HG03135 (cell line): Measurements from ENCODE around the gene ZNF669.

Experiments
- ATAC-seq: cut with Tn5 transposase; IDR thresholded peaks from one replicate; pipeline ENCODE4 v1.9.1; 2021; ENCODE audit warnings: mild to moderate bottlenecking, moderate library complexity; ENCODE audit not compliant: unreplicated experiment

The ZNF669 gene

GRCh38 chr1:247111700-247112478 lies 7.7 kb upstream of the ZNF669 start:
- ATAC-seq = no peak

- no peak for ATAC-seq
These were observed 7.1 kb upstream of the ZNF669 start for GRCh38 chr1:247111259-247111699.

- ATAC-seq = no peak
These were observed 6.6 kb upstream of the ZNF669 start for GRCh38 chr1:247110627-247111258.

GRCh38 chr1:247107694-247108093 lies 3.5 kb upstream of the ZNF669 start:
- ATAC-seq = no peak

GRCh38 chr1:247105966-247106365 lies 1.8 kb upstream of the ZNF669 start:
- no peak for ATAC-seq

- no peak for ATAC-seq
These were observed 809 bp upstream of the ZNF669 start for GRCh38 chr1:247104965-247105364.

GRCh38 chr1:247102381-247102780 lies 1.8 kb downstream of the ZNF669 start:
- no peak for ATAC-seq

- ATAC-seq = no peak
These were observed 3.4 kb downstream of the ZNF669 start for GRCh38 chr1:247100676-247101279.

GRCh38 chr1:247096958-247097357 lies 7.2 kb downstream of the ZNF669 start:
- no peak for ATAC-seq

GRCh38 chr1:247096544-247096943 lies 7.6 kb downstream of the ZNF669 start:
- ATAC-seq = no peak

GRCh38 chr1:247096112-247096511 lies 8.0 kb downstream of the ZNF669 start:
- ATAC-seq = no peak

GRCh38 chr1:247090455-247090854 lies 13.7 kb downstream of the ZNF669 start:
- no peak for ATAC-seq

- ATAC-seq = no peak
These were observed 14.4 kb downstream of the ZNF669 start for GRCh38 chr1:247089616-247090375.

- no peak for ATAC-seq
These were observed 15.2 kb downstream of the ZNF669 start for GRCh38 chr1:247088967-247089366.

- no peak for ATAC-seq
These were observed 16.9 kb downstream of the ZNF669 start for GRCh38 chr1:247087256-247087655.

- no peak for ATAC-seq
These were observed 18.8 kb downstream of the ZNF669 start for GRCh38 chr1:247085310-247085709.

- ATAC-seq = no peak
These were observed 19.4 kb downstream of the ZNF669 start for GRCh38 chr1:247084771-247085170.

GRCh38 chr1:247079141-247079874 lies 24.8 kb downstream of the ZNF669 start:
- ATAC-seq = no peak

GRCh38 chr1:247078258-247079140 lies 25.7 kb downstream of the ZNF669 start, which contains the start of gene ZNF670:
TSS of gene ZNF670 (minus strand) at chr1:247078811. CDS start at chr1:247078596, 215 bp downstream.
- peak; percentile 99 for ATAC-seq

GRCh38 chr1:247077876-247078257 lies 26.3 kb downstream of the ZNF669 start:
- peak; percentile 31 for ATAC-seq
